ENCODE data around the gene GIMAP4.
A peak's percentile ranks its signal among the peaks of the same experiment; 100 is the strongest.
"Not testable (repeated sequence)": the region's sequence is repeated elsewhere in the genome, so short reads cannot be mapped to it uniquely, and the experiment has no call there.

The GIMAP4 gene

DNA sequence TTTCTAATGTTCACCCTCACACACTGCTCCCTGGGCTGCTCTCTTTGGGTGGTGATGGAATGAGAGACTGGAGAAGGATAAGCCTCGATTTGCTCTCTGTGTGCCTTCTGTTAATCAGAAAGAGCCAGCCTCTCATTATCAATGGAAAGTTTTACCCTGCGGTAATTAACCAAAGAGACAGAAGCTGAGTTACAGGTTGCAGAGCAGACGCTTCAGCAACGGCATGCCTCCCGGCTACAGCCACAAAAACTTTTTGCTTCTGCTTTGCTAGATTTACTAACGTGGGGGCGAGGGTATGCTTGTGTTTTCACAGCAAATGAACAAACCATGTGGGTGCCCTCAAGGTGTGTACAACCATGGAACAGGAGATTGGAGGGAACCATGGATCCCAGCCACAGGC lies 18.0 kb downstream of the GIMAP4 start:
- TF ChIP-seq, protein P1, sequence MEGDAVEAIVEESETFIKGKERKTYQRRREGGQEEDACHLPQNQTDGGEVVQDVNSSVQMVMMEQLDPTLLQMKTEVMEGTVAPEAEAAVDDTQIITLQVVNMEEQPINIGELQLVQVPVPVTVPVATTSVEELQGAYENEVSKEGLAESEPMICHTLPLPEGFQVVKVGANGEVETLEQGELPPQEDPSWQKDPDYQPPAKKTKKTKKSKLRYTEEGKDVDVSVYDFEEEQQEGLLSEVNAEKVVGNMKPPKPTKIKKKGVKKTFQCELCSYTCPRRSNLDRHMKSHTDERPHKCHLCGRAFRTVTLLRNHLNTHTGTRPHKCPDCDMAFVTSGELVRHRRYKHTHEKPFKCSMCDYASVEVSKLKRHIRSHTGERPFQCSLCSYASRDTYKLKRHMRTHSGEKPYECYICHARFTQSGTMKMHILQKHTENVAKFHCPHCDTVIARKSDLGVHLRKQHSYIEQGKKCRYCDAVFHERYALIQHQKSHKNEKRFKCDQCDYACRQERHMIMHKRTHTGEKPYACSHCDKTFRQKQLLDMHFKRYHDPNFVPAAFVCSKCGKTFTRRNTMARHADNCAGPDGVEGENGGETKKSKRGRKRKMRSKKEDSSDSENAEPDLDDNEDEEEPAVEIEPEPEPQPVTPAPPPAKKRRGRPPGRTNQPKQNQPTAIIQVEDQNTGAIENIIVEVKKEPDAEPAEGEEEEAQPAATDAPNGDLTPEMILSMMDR (IDR thresholded peaks at IDR 0.05; ENCODE audit: low read depth, low read length) = no peak
- TF ChIP-seq, protein P2, sequence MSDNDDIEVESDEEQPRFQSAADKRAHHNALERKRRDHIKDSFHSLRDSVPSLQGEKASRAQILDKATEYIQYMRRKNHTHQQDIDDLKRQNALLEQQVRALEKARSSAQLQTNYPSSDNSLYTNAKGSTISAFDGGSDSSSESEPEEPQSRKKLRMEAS (IDR thresholded peaks at IDR 0.05; ENCODE audit: low read depth, low read length) = no peak
- TF ChIP-seq POLR2A (IDR thresholded peaks at IDR 0.05; ENCODE audit: extremely low read depth, insufficient read length) (no peak), MYC (IDR thresholded peaks at IDR 0.05; ENCODE audit: low read depth, low read length) (no peak)
- no peak for DNase-seq (ENCODE audit: low read depth)
- H3K4me3 ChIP-seq (ENCODE audit: low read depth, low read length) = no peak overlapping the region

DNA sequence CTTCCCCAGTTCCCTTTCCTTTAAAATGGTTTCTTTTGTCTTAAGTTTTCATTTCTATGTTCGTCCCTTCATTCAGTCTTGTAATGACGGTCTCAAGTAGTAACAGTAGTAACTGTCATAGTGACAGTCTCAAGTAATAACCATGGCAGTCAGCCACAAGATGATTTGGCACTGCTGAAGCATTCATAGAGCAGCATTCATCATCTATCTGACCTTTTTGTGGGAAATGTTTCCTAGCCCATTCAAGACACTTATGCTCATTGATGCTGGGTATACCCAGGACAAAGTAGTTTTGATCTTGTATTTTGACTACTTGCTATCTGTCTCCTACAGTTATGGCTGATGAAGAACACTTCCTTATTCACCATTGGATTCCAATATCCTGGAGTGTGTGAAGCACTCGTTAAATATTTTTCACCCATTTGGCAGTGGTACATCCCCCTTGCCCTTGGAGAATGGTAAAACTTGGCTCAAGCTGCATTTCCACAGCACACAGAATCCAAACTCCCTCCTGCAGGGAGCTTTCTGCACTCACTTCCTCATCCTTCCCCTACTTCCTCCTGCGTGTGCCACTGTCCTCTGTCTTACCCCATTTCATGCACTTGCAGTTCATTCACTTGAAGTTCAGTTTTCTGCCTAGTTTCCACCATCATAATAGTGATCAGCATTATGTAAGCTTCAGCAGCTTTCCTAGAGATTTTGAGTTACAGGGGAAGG lies 19.0 kb downstream of the GIMAP4 start:
- DNase-seq (ENCODE audit: low read depth) = peak; percentile 70
- no peak overlapping the region for H3K4me3 ChIP-seq (ENCODE audit: low read depth, low read length)
- TF ChIP-seq, protein P2 (IDR thresholded peaks at IDR 0.05; ENCODE audit: low read depth, low read length) = no peak

DNA sequence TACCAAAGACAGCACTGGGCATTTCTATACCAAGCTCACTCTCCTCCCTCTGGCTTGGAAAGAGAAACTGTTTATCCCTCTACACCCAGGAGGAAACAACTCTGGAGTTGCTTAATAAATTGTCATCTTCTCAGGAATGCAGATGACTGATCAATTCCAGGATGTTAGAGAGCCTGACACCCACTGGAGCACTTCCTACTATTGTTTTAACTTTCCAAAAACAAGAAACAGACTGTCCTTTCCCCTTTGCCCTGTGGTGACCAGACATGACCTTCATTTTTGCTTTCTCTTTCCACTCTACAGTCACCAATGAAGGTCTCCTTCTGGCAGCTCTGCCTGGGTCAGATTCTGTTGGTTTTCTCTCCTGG lies 19.6 kb downstream of the GIMAP4 start:
- TF ChIP-seq, protein P1 (IDR thresholded peaks at IDR 0.05; ENCODE audit: low read depth, low read length) = no peak
- TF ChIP-seq, protein P2 (IDR thresholded peaks at IDR 0.05; ENCODE audit: low read depth, low read length) = no peak
- no peak for TF ChIP-seq POLR2A (IDR thresholded peaks at IDR 0.05; ENCODE audit: extremely low read depth, insufficient read length)
- DNase-seq (ENCODE audit: low read depth) = no peak
- no peak overlapping the region for H3K4me3 ChIP-seq (ENCODE audit: low read depth, low read length)

DNA sequence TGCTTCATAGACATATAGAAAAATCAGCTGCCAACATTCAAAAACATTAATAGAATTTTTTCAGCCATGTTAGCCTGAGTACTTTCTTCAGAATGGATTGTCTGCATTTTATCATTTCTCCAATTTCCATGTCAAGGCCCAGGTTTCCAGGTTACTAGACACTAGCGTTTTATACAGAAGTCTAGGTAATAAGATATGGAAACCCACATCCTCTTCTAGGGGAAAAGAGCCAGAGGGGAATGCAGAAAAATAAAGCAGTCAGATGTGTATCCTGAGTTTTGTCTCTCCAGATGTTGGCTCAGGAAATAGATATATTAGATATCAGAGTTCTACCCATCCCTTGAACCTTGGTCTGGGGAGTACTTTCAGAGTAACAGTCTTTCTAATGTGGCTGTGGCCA lies 20.4 kb downstream of the GIMAP4 start:
- no peak overlapping the region for H3K4me3 ChIP-seq (ENCODE audit: low read depth, low read length)
- no peak for DNase-seq (ENCODE audit: low read depth)
- no peak for TF ChIP-seq MYC (IDR thresholded peaks at IDR 0.05; ENCODE audit: low read depth, low read length)
- TF ChIP-seq, protein P1 (IDR thresholded peaks at IDR 0.05; ENCODE audit: low read depth, low read length) = no peak
- no peak for TF ChIP-seq POLR2A (IDR thresholded peaks at IDR 0.05; ENCODE audit: extremely low read depth, insufficient read length)
- TF ChIP-seq, protein P2 (IDR thresholded peaks at IDR 0.05; ENCODE audit: low read depth, low read length) = no peak

DNA sequence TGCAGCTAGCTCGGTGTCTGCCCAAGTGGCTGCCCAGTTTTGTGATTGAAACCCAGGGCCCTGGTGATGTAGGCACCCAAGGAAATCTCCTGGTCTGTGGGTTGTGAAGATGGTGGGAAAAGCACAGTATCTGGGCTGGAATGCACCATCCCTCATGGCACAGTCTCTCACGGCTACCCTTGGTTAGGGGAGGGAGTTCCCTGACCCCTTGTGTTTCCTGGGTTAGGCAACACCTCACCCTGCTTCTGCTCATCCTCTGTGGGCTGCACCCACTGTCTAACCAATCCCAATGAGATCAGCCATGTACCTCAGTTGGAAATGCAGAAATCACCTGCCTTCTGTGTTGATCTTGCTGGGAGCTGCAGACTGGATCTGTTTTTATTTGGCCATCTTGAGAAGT lies 27.6 kb downstream of the GIMAP4 start:
- TF ChIP-seq MYC (IDR thresholded peaks at IDR 0.05; ENCODE audit: low read depth, low read length) (no peak), POLR2A (IDR thresholded peaks at IDR 0.05; ENCODE audit: extremely low read depth, insufficient read length) (no peak)
- TF ChIP-seq, protein P2 (IDR thresholded peaks at IDR 0.05; ENCODE audit: low read depth, low read length) = no peak
- TF ChIP-seq, protein P1 (IDR thresholded peaks at IDR 0.05; ENCODE audit: low read depth, low read length) = no peak
- H3K4me3 ChIP-seq (ENCODE audit: low read depth, low read length) = no peak overlapping the region
- DNase-seq (ENCODE audit: low read depth) = no peak

DNA sequence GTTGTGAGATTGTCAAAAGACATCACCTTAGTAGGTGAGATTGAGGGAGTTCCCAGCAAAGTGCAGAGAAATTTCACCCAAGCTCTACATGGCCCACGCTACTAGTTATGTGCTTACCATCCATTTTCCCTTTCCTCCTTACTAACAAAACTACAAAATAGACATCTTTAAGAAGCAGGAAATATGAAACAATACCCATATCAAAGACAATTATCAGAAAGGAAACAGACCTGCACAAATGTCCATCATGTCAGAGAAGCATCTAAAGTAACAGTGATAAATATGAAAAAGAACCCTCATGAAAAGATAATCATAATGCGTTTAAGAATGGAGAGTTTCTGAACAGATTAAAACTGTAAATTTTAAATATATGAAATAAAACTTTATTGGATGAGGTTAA lies 28.2 kb downstream of the GIMAP4 start:
- H3K4me3 ChIP-seq (ENCODE audit: low read depth, low read length) = no peak overlapping the region
- no peak for DNase-seq (ENCODE audit: low read depth)
- TF ChIP-seq MYC (IDR thresholded peaks at IDR 0.05; ENCODE audit: low read depth, low read length) = no peak
- TF ChIP-seq POLR2A (IDR thresholded peaks at IDR 0.05; ENCODE audit: extremely low read depth, insufficient read length) = no peak
- TF ChIP-seq, protein P1 (IDR thresholded peaks at IDR 0.05; ENCODE audit: low read depth, low read length) = no peak
- TF ChIP-seq, protein P2 (IDR thresholded peaks at IDR 0.05; ENCODE audit: low read depth, low read length) = no peak

DNA sequence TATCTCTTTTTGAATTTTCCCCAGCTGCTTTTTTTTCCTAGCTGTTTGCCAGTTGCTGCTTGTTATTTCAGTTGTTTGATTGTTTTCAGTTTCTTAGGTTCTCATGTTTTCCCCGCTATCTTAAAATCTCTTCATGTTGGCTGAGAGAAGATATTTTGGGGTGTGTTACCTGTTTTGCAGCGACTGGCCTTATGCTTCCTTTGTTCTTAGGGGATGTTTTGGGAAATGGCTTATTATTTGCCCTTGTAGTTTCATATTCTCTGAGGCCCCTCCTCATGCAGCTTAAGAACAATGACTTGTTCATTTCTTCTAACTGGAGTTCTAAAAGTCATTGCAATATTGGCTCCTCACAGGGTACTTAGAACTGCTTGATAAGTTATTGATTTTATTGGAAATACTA lies 36.4 kb downstream of the GIMAP4 start:
- not testable (repeated sequence) for DNase-seq (ENCODE audit: low read depth); H3K4me3 ChIP-seq (ENCODE audit: low read depth, low read length)

All from NB4 (cell line).